ENCODE measurements around the gene COX7A2.

The COX7A2 gene

DNA sequence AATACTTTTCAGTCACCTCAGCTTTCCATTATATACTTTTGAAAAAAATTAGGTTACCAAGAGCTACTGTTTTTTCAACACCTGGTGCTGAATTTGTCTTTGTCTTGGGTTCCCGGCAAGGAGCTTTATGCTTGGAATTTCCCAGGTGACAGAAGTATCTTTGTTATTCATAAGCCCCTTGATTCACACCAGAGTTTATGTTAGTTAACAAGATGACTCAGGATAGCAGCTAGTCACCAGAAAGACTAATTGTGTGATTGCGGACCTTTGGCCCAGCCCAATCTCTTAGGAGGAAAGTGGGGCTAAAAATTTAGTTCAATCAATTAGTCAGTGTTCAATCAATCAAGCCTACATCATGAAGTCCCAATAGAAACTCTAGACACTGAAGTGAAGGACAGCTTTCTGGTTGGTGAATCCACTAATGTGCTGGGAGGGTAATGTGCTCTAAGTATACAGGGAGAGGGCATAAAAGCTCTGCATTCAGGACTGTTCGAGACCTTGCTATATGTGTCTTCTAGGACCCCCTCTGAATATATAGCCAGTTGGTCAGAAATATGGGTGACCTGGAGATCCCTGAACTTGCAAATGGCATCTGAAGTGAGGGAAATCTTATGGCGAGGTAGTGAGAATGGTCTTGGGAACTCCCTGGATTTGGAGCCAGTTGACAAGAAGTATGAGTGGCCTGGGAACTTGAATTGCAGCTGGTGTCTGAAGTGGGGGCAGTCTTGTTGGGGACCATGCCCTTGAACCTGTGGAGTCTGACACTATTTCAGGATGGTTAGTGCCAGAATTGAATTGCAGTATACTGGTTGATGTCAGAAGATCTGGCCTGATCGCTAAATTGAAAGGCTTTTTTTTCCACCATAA, 24.8 kb upstream of the COX7A2 start:
- DNase-seq, result no peak

DNA sequence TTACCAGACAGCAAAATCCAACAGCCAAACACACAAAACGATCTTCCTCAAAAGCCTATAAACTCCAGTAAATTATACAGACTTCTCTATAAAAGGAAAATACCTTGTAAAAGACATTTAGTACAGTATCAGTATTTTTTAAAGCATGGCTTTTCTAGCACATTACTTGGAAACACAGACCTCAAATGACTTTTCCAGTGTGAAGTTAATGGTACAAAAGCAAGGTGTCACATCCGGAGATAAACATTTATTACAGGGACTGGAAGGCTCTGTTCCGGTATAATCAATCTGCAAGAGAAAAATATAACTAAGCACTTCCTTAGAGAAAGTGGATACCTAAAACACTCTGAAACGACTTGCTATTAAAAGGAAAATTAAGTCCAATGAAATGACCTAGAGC, 23.9 kb upstream of the COX7A2 start:
- no peak for DNase-seq

DNA sequence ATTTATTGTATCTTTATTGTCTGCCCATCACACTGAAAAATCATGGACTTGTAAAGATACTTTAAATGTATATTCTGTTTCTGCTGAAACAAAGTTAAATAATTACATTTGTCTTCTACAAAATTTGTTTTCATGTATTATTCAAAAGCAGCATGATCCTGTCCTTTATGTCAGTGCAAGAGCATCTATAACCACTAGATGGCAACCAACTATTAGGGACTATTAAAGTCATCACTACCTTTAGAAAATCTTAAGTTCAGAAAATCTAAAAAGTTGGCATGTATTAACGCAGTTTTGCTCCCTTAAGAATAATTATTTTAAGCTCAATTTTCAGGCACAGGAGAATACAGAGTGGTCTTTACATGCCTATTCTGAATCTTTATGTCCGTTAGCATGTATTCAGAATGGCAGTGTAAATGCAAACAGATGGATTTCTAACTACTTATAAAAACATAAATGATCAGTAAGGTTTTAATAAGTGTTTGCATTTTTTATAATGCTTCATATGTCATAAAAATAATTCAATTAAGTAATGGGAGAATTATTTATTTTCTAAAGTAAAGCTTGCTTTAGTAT, 23.2 kb upstream of the COX7A2 start:
- peak; percentile 47 to 58 for DNase-seq

DNA sequence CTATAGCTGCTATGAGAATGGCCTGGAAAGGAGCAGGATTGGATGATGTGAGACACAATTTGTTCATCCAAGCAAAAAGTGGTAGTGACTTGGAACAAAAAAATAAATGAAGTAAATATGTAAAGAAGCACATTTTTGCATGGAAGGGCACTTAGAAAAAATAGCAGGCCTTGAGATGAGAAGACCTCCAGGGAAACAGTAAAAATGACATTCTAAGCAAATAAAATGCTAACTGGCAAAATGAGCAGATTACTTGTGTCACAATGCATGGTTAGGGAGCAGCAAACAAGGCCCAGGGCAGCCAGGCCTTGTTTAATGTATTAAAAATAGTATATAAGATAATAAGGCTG, 19.8 kb upstream of the COX7A2 start:
- no peak for DNase-seq

DNA sequence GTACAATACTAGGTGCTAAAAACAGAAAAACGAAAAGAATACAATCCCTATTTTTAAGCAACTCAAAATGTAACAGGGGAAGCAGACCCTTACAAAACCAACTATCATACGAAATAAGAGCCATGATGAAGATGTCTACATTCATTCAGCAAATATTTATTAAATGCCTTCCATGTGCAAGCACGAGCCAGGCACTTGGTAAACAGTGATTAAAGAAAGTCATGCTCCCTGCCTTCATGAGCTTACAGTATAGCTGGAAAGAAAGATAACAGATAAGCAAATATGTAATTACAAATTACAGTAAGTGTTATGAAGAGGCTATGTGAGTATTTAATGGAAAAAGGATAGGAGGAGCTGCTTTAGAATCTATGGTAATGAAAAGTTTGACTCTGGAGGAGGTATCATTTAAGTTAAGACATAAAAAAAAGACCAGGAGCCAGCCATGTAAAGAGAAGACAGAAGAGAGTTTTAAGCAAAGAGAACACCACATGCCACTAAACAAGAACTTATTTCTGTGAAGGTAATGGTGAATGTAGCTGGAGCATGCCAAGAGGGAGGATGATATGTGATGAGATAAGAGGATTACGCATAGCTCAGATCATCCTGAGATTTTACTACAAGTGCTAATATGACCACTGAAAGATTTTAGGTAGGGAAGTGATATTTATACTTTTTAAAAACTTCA, 19.3 kb upstream of the COX7A2 start:
- no peak for DNase-seq

DNA sequence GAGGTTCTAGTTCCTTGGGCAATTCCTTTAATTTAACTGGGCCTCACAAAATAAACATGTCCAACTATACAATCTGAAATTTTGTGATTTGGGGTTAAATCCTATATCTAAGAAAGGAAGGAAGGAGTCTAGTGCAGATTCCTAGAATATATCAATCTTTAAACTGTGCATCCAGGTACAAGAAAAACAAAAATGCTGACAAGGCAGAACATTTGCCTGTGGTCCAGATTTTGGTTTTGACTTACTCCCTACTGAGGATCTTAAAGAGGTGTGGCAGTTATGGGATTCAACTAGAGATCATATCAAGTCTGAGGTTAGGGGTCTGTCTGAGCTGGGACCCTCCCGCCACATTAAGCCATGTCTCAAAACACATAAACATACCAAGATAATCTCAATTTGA, 17.7 kb upstream of the COX7A2 start:
- DNase-seq, result no peak

DNA sequence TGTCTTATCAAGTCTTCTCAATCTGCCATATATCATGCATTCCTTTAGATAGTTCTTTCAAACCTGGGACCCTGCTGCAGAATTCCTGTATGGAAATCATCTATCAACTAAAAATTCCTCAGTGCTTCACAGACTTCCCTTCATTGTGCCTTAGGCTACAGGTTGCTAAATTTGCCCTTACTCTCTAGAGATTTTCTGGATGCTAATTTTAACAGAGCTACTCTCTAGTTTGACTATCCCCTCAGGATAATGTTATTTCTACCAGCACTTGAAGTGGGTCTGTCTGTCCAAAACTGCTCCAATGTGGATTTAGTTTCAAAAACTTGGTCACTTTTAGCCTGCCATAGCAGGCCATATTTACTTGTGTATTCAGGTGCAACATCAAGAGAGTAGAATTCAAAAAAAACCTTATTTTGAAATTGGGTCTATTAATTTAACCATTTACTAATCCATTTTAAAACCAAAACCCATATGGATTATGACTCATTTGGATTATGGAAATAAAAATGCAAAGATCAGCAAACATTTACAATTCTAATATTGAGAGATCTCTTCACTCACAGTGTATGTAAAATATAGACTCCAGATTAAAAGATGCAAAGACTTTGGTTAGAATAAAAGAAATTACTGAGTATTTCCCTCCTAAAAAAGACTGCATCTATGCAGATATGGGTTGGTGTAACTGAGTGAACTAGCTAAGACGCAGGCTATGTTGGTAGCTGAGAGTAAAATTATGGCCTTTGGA, 13.9 kb upstream of the COX7A2 start:
- no peak for DNase-seq

DNA sequence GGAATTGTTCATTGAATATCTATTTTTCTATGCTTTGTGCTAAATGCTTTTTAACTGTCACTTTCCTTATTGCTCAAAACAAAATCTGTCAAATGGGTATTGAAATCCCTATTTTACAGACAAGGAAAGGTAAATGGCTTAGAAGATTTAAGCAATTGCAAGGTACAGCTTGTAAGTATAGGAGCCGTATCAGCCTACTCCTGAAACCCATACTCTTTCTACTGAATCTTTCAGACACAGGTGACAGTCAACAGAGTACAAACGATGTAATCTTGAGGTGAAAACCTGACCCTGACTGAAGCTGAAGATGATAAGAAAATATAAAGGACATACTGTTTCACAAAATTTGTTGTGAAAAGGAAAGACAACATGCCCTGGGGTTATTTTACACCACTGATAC, 7.0 kb upstream of the COX7A2 start:
- DNase-seq, result no peak

DNA sequence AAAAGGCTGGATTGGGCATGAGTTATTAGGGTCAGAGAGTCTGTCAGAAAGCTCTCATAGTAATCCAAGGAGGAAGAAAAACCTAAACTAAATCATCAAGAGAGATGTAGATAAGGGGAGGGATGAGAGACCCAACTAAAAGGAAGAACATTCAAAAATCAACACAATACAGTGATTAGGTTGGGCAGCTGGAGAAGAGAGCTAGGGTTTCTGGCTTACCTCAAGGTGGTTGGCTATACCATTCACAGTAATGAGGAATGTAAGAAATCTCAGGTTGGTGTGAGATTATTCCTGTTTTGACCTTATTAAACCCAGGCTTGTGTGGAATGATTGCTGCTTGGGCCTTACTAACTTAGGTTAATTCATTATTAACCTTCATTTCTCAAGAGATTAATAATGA, 6.2 kb upstream of the COX7A2 start:
- DNase-seq, result no peak

DNA sequence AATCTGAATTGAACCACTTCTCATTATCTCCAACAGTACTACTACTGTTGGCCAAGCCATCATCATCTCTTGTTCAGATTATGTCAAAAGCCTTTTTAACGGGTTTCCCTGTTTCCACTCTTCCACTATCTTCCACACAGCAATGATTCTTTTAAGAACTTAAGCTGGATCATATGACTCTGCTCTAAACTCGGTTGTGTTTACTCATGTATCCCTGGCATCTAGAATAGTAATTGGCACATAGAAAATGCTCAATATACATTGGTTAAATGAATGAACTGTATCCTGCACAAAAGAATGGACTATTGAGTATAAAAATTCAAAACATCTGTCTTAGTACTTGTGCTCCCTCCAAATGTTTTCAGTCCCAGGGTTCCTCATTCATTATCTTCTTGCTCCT, 2.8 kb upstream of the COX7A2 start:
- DNase-seq, result no peak

DNA sequence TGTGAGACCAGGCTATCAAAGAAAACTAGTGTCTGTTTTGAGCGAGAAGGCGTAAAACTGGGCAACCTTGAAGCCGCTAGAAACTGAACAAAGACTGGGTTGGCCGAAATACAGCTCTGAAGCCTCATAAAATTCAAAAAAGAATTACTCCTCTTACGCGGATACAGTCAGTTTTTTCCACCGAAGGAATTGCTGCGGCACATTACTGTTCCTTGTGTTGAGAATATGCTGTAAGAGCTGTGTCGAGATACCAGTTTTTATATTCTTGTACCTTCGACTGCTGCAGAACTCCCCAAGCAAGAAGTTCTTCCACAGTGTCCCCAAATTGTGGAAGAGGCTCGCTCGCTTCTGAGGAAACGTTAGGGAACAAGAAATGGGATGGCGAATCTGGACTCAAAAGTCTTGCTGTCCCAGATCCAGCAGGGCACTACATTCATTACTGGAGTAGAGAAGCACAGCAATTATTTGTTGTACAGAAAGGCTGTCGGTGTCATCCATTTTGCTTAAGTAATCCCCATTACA, 523 bp upstream of the COX7A2 start:
- peak in 1 of 2 donors; percentile 30 for DNase-seq

DNA sequence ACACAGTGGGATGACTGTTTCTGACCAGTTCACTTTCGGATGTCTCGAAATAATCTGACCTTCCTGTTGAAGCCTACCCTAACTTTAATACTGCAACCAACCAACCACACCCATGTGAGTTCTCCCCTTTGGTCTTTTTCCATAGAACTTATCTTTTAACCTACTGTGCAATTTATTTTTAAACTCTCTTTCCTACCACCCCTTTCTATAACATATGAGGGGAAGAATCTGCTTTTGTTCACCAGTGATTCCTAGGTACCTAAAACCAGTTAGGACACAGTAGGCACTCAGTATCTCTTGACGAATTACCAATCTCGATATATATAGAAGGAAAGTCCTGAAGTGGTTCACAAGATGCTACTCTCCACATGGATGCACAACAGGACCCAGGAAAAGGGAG, 7.0 kb downstream of the COX7A2 start:
- DNase-seq, result no peak

DNA sequence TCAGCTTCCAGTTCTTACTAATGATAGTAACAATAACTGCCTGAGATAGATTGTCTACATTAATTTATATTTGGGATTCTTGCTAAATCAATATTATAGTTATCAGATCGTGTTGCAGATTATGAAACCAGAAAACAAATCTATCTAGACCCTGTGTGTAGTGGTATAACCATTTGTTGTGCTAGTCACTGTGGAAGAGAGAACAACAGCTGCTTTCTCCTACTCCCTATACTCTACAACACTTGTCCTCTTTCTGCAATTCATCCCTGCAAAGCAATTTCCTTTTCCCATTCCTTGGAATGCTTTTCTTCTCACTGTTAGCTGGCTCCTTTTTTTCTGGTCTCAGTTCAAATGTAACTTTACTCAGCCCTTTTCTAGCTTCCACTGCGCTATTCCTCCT, 8.3 kb downstream of the COX7A2 start:
- no peak for DNase-seq

DNA sequence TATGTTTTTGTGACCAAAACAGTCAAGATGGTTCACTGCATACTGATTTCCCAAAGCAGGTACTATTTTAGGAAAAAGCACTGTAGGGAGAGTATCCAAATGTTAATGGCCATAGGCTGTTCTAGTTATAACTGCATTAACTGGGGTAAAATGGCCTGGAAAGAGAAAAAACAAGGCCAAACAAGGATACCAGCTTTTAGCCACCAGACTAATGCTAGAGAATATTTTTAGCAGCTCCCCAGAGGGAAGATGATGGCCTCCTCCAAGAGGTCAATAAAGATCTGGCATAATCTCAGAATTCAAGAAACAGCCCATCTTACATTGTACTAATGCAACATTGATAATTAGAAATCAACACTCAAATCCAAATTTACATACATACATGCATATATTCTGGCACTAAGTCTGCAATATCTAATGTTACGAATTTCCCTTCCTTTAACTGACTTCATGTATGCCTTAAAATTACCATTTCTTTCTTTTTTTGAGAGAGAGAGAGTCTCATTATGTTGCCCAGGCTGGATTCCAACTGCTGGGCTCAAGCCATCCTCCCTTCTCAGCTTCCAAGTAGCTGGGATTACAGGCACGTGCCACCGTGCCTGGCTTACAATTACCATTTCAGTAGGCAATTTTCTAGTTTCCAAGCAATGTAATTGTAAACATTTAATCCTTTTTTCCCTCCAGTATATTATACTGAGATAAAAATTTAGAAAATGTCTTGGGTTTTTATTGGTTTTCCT, 9.3 kb downstream of the COX7A2 start:
- DNase-seq, result no peak

DNA sequence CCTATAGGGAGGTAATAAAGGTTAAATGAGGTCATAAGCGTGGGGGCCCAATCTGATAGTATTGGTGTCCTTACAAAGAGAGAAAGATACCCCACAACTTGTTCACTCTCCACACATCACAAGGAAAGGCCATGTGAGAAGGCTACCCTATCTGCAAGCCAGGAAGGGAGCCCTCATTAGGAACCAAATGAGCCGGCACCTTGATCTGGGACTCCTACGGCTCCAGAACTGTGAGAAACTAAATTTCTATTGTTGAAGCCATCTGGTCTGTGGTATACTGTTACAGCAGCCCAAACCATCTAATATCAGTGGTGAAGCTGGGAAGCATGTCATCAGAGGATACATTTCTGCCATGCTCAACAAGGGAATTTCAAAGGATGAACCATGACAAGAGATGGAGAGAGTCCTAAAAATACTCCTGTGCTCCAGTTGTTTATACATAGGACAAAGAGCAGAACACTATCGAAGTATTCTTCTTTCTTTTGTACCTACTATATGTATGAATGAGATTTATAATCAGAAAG, 10.4 kb downstream of the COX7A2 start:
- no peak for DNase-seq

DNA sequence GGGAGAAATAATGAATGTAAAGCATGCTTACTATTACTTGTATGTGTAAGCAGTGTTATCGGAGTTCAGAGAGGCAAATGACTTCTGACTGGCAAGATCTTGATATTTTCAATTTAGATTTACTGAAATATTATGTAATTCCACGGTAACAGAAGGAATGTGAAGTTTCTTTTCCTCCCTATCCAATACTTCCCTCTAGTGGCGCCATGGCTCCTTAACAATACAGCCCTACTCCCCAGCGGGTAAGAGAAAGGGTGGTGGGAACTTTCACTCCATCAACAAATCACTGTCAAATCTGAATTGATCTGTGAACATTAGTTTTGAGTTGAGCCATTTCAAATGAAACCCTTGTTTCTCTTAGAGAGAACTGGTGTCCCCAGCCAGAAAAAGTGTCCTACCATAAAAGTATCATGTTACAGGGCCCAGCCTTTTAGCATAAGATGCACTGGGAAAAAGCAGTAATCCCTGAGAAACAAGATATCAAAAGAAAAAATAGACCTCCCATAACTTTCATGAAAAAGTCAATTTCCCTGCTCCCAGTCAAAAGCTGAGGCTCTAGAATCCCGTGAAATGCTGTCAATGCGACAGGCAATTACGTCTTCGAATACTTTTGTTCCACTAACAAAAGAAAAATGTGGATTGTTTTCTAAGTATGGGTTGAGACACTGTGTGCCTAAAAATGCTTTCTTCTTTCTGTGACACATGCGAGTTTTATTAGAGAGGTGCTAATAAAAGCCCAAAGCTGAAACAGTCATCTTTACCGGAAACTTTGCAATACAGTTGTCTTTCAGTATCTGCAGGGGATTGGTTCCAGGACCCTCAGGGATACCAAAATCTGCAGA, 12.9 kb downstream of the COX7A2 start:
- DNase-seq, result peak; percentile 23 to 46

DNA sequence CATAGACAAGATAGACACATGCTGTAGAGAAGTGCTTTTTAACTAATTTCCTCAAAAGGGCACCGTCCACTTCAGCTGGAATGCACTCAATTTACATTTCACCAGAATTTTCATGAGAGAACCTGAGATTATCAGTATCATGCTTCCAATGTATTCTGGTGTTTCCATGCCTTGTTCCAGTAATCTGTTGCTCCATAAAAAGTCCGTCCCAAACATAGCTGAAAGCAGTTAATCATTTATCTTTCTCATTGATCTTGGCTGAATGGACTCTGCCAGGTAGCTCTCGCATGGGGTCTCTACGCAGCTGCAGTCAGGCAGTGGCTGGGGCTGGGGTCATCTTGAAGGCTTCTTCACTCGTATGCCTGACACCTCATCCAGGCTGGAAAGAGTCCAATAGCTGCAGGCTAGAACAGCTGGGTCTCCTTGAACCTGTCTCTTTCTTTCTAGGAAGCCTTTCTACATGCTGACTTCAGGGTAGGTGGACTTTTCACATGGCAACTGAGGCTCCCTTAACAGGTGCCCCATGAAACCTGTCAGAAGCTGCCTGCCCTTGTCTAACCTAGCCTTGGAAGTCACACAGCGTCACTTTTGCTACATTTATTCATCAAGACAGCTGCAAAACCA, 19.2 kb downstream of the COX7A2 start:
- DNase-seq, result no peak

DNA sequence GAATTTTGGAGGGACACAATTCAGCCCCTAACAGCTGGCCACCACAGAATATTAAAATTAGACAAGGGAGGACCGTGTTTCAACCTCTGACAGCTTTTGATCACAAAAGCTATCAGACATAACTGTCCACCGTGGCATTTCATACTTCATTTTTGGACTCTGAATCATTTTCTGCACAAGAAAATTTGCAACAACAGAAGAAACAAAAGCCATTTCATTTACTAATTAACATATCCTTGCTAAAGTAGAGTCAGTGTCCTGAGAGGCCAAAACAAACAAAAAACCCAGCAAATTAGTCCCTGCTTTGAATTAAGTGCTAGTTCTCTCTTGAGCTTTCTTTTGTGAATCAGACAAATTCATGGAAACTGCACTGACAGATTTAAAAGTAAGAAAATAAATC, 20.2 kb downstream of the COX7A2 start:
- no peak for DNase-seq

DNA sequence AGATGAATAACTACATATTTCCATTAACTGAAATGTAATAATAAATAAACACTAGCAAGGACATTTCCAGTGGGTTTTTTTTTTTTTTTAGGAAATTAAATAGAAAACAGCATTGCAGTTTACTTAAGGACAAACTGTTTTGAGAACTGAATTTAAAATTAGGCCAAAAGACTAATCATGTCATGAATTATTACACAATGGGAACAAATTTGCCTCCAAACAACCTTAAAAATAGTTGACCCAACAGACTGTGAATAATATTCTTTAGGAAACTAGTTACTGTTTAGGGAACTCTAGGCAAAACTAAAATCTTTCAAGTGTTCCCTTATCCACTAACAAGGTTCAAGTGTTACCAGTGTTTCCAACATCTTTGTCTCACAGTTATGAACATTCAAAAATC, 21.3 kb downstream of the COX7A2 start:
- DNase-seq, result no peak

DNA sequence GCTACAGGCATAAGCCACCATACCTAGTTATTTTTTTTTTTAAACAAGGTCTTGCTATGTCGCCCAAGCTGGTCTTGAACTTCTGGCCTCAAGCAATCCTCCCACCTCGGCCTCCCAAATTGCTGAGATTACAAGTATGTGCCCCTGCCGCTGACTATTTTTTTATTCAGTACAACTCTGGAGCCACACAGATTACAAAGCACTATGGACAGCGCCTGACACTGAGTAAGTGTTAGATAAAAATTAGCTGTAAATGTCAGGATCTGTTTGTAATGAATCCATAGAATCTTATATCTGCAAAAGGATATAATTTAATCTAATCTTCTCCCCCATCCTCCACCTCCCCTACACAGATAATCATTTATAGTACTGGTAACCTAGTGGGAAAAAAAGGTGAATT, 22.5 kb downstream of the COX7A2 start:
- DNase-seq, result no peak

DNA sequence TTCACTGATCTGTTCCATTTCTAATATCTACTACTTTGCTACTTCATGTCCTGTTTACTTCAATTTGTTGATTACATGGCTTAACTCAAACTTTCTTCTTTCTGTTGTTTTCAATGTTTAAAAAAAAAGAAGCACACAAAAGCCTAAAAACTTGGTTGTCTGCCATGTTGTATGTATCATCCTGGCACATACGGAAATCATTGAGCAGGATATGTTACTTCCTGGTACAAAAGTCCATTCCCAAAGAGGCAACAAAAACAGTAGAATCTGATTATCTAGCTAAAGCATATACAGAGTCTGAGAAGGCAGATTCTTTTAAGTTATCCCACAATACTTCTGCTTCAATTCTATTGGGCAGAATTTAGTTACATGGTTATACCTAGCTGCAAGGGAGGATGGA, 23.2 kb downstream of the COX7A2 start:
- DNase-seq, result no peak

Measured in inflammatory macrophage (primary cell).